AG10803 (cell line): Measurements from ENCODE around the gene NEDD1.
A peak's percentile ranks its signal among the peaks of the same experiment; 100 is the strongest.

Experiments
- DNase-seq: peaks from one replicate; pipeline ENCODE4 v3.0.0; 2010; ENCODE audit warnings: low read depth
- H3K4me3 ChIP-seq: 2 replicates; pipeline ENCODE4 v1.5.1; 2011; ENCODE audit warnings: mild to moderate bottlenecking, low read length, control low read depth
- TF ChIP-seq, protein P1 (sequence below): conservative IDR thresholded peaks from 2 replicates; pipeline ENCODE4 v1.5.1; 2011; ENCODE audit warnings: mild to moderate bottlenecking, low read length, control low read depth, inconsistent platforms

The NEDD1 gene

GRCh38 chr12:96912943-96913342, 5.9 kb downstream of the NEDD1 start:
- TF ChIP-seq, protein P1, sequence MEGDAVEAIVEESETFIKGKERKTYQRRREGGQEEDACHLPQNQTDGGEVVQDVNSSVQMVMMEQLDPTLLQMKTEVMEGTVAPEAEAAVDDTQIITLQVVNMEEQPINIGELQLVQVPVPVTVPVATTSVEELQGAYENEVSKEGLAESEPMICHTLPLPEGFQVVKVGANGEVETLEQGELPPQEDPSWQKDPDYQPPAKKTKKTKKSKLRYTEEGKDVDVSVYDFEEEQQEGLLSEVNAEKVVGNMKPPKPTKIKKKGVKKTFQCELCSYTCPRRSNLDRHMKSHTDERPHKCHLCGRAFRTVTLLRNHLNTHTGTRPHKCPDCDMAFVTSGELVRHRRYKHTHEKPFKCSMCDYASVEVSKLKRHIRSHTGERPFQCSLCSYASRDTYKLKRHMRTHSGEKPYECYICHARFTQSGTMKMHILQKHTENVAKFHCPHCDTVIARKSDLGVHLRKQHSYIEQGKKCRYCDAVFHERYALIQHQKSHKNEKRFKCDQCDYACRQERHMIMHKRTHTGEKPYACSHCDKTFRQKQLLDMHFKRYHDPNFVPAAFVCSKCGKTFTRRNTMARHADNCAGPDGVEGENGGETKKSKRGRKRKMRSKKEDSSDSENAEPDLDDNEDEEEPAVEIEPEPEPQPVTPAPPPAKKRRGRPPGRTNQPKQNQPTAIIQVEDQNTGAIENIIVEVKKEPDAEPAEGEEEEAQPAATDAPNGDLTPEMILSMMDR = no peak
- DNase-seq = no peak
- H3K4me3 ChIP-seq = no peak overlapping the region

DNA sequence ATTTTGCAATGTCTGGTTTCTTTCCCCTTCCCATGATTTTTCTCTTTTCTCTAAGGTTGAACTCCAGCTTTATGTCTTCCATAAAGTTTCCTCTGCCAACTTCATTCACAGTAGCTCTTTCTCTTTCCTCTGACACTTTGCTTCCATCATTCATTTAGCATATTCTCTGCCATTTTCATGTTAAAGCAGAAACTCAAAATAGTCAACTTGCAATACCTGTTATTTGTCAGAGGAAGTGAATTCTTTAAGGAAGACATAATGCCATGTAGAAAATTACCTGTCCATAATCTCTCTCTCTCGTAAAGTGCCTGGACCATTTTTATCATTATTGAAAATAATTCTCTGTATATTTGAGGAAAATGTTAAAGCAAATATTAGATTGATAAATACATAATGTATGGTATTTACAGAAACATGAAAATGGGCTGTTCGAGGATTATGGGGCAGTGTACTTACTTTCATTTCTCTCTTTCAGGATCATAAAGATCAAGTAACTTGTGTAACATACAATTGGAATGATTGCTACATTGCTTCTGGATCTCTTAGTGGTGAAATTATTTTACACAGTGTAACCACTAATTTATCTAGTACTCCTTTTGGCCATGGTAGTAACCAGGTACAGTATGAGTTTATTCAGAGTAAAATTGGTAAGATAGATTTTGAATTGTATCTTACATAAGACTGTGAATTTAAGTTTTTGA, 12.6 kb downstream of the NEDD1 start:
- no peak for DNase-seq
- TF ChIP-seq, protein P1 = no peak
- H3K4me3 ChIP-seq = no peak overlapping the region

DNA sequence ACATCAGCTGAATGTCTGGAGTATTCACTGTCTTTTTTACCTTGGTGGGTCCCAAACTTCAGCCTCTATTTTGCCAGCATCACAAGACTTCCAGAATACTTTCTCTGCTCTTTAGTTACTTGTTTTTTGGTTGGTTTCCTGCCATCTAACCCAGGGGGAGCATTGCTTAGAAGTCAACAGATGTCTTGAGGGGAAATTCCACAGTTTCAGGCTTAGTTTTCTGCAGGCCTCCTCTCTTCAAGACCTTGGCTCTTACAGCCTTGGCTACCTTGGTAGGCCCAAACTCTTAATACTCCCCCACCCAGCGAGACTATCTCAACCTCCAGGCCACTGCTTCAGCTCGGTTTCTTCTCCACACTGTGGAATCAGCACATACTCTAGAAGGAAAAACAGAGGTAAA, 41.7 kb downstream of the NEDD1 start:
- no peak overlapping the region for H3K4me3 ChIP-seq
- DNase-seq = no peak
- TF ChIP-seq, protein P1 = no peak

GRCh38 chr12:96979532-96979931, 72.5 kb downstream of the NEDD1 start:
- DNase-seq = no peak
- TF ChIP-seq, protein P1 = no peak
- no peak overlapping the region for H3K4me3 ChIP-seq

DNA sequence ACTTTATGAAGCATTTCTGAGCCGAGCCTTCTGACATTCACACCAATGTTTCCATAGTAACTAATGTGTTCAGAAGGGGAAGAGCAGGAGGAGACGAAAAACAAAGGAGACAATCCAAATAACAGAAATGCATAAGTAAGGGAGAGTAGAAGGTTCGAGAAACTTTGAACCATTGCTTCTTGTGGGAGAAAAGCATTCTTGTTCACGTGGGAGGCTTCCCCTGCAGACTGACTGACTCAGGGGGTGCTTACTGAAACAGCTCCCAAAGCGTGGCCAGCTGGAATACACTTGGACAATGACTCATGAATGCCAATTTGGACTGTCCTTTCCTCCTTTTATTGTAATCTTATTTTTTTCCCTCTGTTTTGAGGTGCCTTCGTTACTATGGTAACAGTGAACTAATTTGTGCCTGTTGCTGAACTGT, 73.9 kb downstream of the NEDD1 start:
- DNase-seq = peak; percentile 81
- TF ChIP-seq, protein P1 = no peak
- H3K4me3 ChIP-seq = no peak overlapping the region

DNA sequence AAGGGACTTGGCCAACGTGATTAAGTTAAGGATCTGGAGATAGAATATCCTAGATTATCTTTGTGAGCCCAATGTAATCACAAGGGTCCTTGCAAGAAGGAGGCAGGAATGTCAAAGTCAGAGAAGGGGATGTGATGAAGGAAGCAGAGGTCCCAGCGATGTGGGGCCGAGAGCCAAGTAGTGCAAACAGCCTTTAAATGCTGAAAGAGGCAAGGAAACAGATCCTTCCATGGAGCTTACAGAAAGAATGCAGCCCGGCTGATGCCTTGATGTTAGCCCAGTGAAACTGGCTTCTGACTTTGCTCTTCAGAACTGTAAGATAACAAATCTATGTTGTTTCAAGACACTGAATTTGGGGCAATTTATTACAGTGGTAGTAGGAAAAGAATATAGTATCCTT, 74.9 kb downstream of the NEDD1 start:
- no peak for DNase-seq
- TF ChIP-seq, protein P1 = no peak
- H3K4me3 ChIP-seq = no peak overlapping the region

DNA sequence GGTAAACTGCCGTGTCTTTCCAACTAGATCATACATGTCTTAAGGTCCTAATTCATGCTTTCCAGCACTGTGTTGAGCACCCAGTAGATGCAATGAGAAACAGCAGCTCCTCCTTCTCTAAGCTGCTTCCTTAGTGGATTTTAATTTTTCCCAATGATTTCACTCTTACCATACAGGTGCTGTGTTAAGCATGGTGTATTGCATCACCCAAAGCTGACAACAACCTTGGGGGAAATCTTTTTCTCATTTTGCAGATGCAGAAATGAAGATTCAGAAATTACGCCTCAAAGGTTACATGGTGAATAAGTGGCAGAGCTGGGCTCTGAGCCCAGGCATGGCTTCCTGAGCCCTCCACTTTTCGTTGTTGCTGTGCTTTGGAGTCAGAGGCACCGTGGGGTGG, 75.6 kb downstream of the NEDD1 start:
- H3K4me3 ChIP-seq = no peak overlapping the region
- TF ChIP-seq, protein P1 = no peak
- no peak for DNase-seq
